Measurements from ENCODE around the gene FCGR2B.
A peak's percentile ranks its signal among the peaks of the same experiment; 100 is the strongest.
"Not testable (repeated sequence)": the region's sequence is repeated elsewhere in the genome, so short reads cannot be mapped to it uniquely, and the experiment has no call there.

FCGR2B gene

GRCh38 chr1:161662684-161663339 is at the start of gene FCGR2B:
TSS of gene FCGR2B (plus strand) at chr1:161663143. CDS start at chr1:161663242, 99 bp downstream.
- not testable (repeated sequence) for DNase-seq

DNA sequence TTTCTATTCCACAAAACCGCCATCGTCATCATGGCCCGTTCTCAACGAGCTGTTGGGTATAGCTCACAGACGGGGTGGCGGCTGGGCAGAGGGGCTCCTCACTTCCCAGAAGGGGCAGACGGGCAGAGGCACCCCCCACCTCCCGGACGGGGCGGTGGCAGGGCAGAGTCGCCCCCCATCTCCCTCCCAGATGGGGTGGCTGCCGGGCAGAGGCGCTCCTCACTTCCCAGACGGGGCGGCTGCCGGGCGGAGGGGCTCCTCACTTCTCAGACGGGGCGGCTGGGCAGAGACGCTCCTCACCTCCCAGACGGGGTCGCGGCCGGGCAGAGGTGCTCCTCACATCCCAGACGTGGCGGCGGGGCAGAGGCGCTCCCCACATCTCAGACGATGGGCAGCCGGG is 46.5 kb upstream of the FCGR2B start:
- DNase-seq, result not testable (repeated sequence)

- not testable (repeated sequence) for DNase-seq
Observed at GRCh38 chr1:161618517-161618916, 44.4 kb upstream of the FCGR2B start.

DNA sequence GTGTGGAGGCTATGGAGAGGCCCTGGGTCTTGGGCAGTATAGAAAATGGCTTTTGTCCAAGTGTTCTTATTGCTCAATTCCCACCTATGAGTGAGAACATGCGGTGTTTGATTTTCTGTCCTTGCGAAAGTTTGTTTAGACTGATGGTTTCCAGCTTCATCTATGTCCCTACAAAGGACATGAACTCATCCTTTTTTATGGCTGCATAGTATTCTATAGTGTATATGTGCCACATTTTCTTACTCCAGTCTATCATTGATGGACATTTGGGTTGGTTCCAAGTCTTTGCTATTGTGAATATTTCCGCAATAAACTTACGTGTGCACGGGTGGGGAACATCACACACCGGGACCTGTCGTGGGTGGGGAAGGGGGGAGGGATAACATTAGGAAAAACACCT is 42.5 kb upstream of the FCGR2B start:
- DNase-seq, result not testable (repeated sequence)

DNA sequence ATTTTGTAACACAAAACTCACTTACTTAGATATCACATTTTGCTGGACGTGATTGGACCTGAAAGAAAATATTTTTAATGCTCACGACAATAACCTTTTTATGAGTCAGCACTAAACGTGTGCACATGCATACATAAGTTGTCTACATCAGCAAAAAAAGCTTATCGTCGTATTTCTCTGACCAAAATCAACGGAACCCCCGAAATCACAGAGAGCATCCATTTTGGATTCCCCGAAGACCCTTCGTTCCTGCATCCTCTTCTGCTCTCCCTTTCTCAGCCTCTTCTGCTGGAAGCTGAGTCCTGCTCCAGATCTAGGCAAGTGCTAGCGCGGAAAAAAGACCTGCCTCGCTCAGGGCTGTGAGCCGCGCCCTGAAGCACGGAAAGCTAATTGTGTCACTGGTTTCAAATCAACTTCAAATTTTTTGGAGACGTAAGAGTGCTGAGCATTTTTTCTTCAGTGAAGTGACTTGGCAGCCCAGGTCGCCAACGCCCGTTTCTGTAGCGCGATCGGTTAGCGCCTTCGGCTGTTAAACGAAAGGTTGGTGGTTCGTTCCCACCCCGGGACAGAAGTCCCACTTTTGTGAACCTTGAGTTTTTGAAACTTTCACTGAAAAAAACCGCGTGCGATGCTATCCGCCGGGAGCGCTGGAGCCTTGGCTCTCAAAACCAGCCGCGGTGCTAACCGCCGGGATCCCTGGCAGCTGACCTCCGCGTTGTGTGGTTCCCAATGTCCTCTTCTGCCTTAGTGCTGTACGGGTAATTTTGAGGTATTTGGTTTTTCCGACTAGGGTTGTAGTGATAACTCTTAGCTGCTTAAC is 41.6 kb upstream of the FCGR2B start:
- DNase-seq, result peak; percentile 92 to 94

GRCh38 chr1:161622054-161622453 is 40.9 kb upstream of the FCGR2B start:
- peak in 1 of 2 experiments; percentile 8 for DNase-seq

DNA sequence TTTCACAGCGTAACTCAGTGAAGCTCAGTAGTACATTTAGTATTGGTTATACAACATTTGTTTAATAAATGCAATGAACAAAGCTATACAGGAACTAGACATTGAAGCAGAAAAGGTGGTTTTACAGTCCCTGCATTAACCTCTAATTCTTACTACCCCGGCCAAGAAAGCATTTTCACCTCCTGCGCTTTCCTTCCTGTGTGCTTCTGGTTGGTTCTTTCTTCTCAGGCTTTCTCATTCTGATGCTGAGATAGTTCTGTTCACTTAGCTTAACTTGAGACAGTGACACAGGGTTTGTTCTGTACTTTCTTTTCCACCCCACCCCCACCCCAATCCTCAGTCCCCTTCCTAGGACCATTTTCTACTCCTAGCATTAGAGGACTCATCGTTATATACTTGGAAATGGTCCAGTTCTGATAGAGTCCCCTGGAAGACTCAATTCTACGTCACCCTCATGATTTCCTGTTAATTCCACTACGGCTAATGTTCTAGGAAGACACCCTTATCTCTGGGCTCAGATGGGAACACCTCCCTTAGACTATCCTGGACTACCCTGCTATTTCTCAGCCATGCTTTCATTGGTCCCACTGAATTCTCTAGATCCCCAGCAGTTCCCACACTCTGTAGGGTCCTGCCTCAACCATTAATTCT is 39.4 kb upstream of the FCGR2B start:
- not testable (repeated sequence) for DNase-seq

GRCh38 chr1:161624605-161625004 is 38.3 kb upstream of the FCGR2B start:
- not testable (repeated sequence) for DNase-seq

- not testable (repeated sequence) for DNase-seq
Observed at GRCh38 chr1:161626445-161627146, 36.3 kb upstream of the FCGR2B start.

- not testable (repeated sequence) for DNase-seq
Observed at GRCh38 chr1:161630128-161630742, 32.7 kb upstream of the FCGR2B start.

DNA sequence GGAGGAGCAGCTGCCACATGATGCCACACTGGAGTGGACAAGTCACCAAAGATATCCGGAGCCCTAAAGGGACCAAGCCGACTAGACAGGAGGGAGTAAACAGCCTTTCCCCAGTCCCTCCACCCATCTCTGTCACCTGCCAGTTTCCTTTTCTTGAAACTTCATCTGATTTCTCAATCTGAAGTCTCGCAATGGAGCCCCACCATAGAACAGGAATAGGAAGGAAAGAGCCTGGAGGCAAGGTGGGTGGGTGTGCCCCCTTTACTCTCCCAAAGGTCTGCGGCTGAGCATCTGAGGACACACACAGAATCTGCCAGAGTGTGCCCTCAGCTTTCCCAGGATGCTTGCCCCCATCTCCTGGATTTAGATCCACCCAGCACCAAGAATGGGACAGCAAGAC is 31.9 kb upstream of the FCGR2B start, which contains the start of gene FCGR3B:
FCGR3B (minus strand) TSS at position 101 of the 400 bp plus-strand sequence; CDS start at position 19, 82 bp downstream.
- no peak for DNase-seq

DNA sequence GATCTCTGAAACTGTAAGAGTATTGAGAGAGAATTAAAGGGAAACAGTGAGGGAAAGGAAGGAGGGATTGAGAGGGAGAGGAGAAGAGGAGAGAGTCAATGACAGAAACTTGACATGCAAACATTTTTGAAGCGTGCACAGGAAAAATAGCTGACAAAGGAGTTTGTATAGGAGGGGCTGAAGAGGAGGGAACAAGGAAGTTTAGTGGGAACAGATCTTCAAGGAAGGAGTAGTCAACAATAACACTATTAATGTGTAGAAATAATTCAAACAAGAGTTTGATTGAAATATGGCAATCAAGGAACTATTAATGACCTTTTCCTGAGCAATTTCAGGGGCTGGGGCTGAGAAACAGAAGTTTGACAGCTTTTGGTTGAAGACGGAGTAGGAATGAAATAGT is 27.9 kb upstream of the FCGR2B start:
- DNase-seq, result not testable (repeated sequence)

DNA sequence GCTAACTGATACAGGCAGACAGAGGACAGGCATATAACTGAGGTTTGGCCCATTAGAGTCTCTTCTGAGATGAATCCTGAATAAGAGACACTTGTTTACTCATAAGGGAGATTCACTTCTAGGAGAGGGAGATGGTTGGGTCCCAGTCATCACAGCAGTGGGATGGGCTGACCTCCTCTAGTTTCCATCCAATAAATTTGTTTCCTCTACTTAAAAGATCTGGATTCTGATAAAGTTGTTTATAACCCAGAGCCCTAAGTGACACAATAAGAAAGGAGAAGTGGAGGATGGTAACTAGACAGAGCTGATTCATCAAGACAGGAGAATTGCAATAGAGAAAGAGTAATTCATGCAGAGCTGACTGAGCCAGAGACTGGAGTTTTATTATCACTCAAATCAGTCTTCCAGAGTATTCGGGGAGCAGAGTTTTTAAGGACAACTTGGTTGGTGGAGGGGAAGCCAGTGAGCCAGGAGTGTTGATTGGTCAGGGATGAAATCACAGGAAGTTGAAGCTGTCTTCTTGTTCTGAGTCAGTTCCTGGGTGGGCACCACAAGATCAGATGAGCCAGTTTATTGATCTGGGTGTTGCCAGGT is 26.7 kb upstream of the FCGR2B start:
- not testable (repeated sequence) for DNase-seq

DNA sequence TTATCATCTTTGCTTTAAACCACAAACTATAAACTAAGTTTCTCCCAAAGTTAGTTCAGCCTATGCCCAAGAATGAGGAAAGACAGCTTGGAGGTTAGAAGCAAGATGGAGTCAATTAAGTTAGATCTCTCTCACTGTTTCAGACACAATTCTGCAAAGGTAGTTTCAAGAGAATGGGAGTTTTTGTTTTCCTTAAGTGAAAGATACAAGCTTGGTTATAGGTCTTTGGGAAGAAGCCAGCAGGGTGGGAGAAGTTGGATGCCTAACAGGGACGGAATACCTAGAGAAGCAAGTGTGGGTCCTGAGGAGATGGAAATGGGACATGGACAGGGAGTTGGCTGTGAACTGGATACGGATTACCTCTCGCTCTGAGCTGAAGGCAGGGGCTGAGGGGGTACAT is 26.0 kb upstream of the FCGR2B start:
- not testable (repeated sequence) for DNase-seq

- DNase-seq, result not testable (repeated sequence)
Observed at GRCh38 chr1:161638251-161638993, 24.5 kb upstream of the FCGR2B start.

DNA sequence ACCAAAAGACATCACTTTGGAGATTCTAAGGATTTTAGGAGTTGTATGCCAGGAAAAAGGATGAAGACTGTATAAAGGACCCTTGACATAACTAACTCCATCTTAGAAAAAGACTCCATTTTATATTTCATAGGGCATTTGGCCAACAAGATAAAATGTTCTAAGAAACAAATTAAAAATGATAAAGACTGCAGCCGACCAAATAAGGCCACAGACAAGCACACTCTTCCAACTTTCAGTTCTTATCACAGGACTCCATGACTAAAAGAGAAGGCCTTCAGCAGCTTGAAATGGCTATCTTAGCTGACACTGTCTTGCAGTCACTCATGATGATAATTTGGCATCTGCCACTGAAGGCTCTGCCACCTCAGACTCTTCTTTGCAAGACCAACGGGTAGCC is 23.7 kb upstream of the FCGR2B start:
- DNase-seq, result not testable (repeated sequence)

- not testable (repeated sequence) for DNase-seq
Observed at GRCh38 chr1:161642697-161643096, 20.2 kb upstream of the FCGR2B start.

DNA sequence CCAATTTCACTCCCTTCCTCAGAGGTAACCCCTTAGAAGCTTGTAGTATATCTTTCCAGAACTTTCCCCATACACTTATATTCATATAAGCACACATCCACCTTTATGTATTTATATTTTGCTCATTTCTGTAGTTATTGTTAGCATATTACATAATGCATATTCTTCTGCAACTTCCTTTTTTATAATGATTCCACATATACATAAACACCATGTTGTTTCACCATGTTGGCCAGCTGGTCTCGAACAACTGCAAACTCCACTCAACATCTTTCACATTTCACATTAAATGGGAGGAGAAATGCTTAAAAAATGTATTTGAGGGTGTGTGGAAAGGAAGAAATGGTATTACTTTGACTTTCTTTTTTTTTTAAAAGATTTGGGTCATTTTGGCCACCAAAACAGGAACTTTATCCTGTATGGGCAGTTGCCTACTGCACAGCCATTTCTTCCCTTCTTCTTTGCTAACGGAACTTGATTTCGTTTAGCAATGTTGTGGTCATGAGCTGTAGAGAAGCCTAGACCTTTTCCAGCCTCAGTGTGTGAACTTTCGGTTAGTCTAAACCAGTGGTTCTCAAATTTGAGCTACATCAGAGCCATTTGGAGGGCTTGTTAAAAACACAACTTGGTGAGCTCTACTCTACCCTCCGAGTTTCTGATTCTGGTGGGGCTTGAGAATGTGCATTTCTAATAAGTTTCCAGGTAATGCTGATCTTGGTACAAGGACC is 19.3 kb upstream of the FCGR2B start:
- not testable (repeated sequence) for DNase-seq

DNA sequence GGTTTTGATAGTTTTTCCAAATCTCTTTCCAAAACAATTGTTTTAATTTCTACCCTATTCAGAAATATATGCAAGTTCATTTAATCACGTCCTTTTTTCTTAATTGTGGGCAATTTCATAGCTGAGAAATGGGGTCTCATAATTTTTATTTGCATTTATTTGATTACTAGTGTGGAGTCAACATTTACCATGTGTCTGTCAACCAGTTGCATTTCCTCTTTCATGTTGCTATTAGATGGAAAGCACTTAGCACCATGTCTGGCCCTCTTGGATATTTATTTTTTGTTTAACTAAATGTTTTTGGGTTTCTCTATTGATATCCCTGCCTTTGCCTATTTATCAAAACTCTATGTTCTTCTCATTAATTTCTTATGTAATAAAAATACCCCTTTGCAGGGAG is 18.1 kb upstream of the FCGR2B start:
- DNase-seq, result not testable (repeated sequence)
